HEK293T (cell line): ENCODE measurements around the gene ELAC1.

Experiments
- CTCF ChIA-PET: fragments of 350-600 bp; formaldehyde crosslinking; extraction: SDS; loops from one replicate; lab custom pipeline; 2021; ENCODE audit warnings: antibody characterized with exemption, inconsistent platforms; lab: Yijun Ruan, JAX
- POLR2A ChIA-PET: fragments of 350-600 bp; formaldehyde crosslinking; extraction: SDS; loops from one replicate; lab custom pipeline; 2020; ENCODE audit warnings: antibody characterized with exemption, inconsistent platforms; lab: Yijun Ruan, JAX
- DNase-seq: peaks from one replicate; pipeline ENCODE4 v3.0.0; 2012; ENCODE audit warnings: mixed read lengths; ENCODE audit errors: extremely low spot score
- ARNT ChIP-seq: fragments of 450-650 bp; IDR thresholded peaks from 2 replicates; pipeline ENCODE4 v1.6.1; 2017; ENCODE audit warnings: mild to moderate bottlenecking
- BHLHE40 ChIP-seq: fragments of 450-650 bp; IDR thresholded peaks from 2 replicates; pipeline ENCODE4 v1.6.1; 2016; ENCODE audit warnings: mild to moderate bottlenecking, moderate library complexity, borderline replicate concordance
- CTBP1 ChIP-seq: fragments of 450-650 bp; IDR thresholded peaks from 2 replicates; pipeline ENCODE4 v1.6.1; 2016; ENCODE audit warnings: borderline replicate concordance
- ELF4 ChIP-seq: fragments of 450-650 bp; IDR thresholded peaks from 2 replicates; pipeline ENCODE4 v1.6.1; 2017; ENCODE audit warnings: antibody characterized with exemption
- FOXA1 ChIP-seq: fragments of 450-650 bp; IDR thresholded peaks from 2 replicates; pipeline ENCODE4 v1.6.1; 2016; ENCODE audit warnings: mild to moderate bottlenecking
- FOXK2 ChIP-seq: fragments of 450-650 bp; IDR thresholded peaks from 2 replicates; pipeline ENCODE4 v1.6.1; 2016; ENCODE audit warnings: mild to moderate bottlenecking
- FOXM1 ChIP-seq: fragments of 450-650 bp; IDR thresholded peaks from 2 replicates; pipeline ENCODE4 v1.6.1; 2017; ENCODE audit warnings: mild to moderate bottlenecking, borderline replicate concordance
- HDGF ChIP-seq: fragments of 450-650 bp; IDR thresholded peaks from 2 replicates; pipeline ENCODE4 v1.6.1; 2017; ENCODE audit warnings: antibody characterized with exemption, borderline replicate concordance
- L3MBTL2 ChIP-seq: fragments of 450-650 bp; conservative IDR thresholded peaks from 2 replicates; pipeline ENCODE4 v1.6.1; 2016; ENCODE audit warnings: mild to moderate bottlenecking
- LEF1 ChIP-seq: fragments of 450-650 bp; IDR thresholded peaks from 2 replicates; pipeline ENCODE4 v1.6.1; 2017; ENCODE audit warnings: mild to moderate bottlenecking, borderline replicate concordance
- NFRKB ChIP-seq: fragments of 450-650 bp; IDR thresholded peaks from 2 replicates; pipeline ENCODE4 v1.6.1; 2016; ENCODE audit warnings: mild to moderate bottlenecking, moderate library complexity
- PKNOX1 ChIP-seq: fragments of 450-650 bp; IDR thresholded peaks from 2 replicates; pipeline ENCODE4 v1.6.1; 2016
- SP1 ChIP-seq: fragments of 450-650 bp; IDR thresholded peaks from 2 replicates; pipeline ENCODE4 v1.6.1; 2017
- SUZ12 ChIP-seq: fragments of 450-650 bp; IDR thresholded peaks from 2 replicates; pipeline ENCODE4 v1.6.1; 2016; ENCODE audit warnings: mild to moderate bottlenecking
- TARDBP ChIP-seq: fragments of 450-650 bp; IDR thresholded peaks from 2 replicates; pipeline ENCODE4 v1.6.1; 2016
- ZNF384 ChIP-seq: fragments of 450-650 bp; IDR thresholded peaks from 2 replicates; pipeline ENCODE4 v1.6.1; 2016

ELAC1 gene

GRCh38 chr18:50973367-50974126, 5.7 kb downstream of the ELAC1 start:
- ChIA-PET CTCF (no interaction called here), POLR2A (interaction anchor here (1.1 kb wide), 1 partner anchor 57 kb away, joined by 3 read pairs; the partner anchor contains the start of gene SMAD4)
- TF ChIP-seq ELF4, result no peak
- no peak for DNase-seq

GRCh38 chr18:50977037-50977760, 9.4 kb downstream of the ELAC1 start:
- TF ChIP-seq ARNT (no peak), L3MBTL2 (no peak), HDGF (no peak), BHLHE40 (no peak), SP1 (no peak), FOXA1 (no peak), TARDBP (no peak), FOXM1 (no peak), ELF4 (no peak), SUZ12 (no peak), PKNOX1 (no peak), FOXK2 (no peak), LEF1 (no peak), NFRKB (no peak), ZNF384 (no peak), CTBP1 (no peak)
- ChIA-PET POLR2A (no interaction called here), CTCF (no interaction called here)
- DNase-seq, result no peak

- DNase-seq, result no peak
- ChIA-PET CTCF (no interaction called here), POLR2A (no interaction called here)
- TF ChIP-seq PKNOX1, result no peak
- TF ChIP-seq ZNF384, result no peak
- no peak for TF ChIP-seq SP1
- TF ChIP-seq TARDBP, result no peak
- no peak for TF ChIP-seq L3MBTL2
- no peak for TF ChIP-seq FOXK2
- TF ChIP-seq HDGF, result no peak
- TF ChIP-seq ARNT, result no peak
- no peak for TF ChIP-seq BHLHE40
- no peak for TF ChIP-seq FOXA1
- TF ChIP-seq FOXM1, result no peak
- no peak for TF ChIP-seq SUZ12
- TF ChIP-seq CTBP1, result no peak
- TF ChIP-seq ELF4, result no peak
- no peak for TF ChIP-seq NFRKB
- no peak for TF ChIP-seq LEF1
These were observed 13.5 kb downstream of the ELAC1 start for GRCh38 chr18:50981381-50981780.

- DNase-seq, result no peak
- ChIA-PET POLR2A (no interaction called here), CTCF (no interaction called here)
- TF ChIP-seq PKNOX1, result no peak
- no peak for TF ChIP-seq FOXM1
- no peak for TF ChIP-seq CTBP1
- no peak for TF ChIP-seq NFRKB
- TF ChIP-seq LEF1, result no peak
These were observed 14.4 kb downstream of the ELAC1 start for GRCh38 chr18:50982086-50982801.

- TF ChIP-seq ZNF384, result no peak
- TF ChIP-seq FOXA1, result no peak
- TF ChIP-seq TARDBP, result no peak
- TF ChIP-seq LEF1, result no peak
- TF ChIP-seq BHLHE40, result no peak
- no peak for TF ChIP-seq HDGF
- no peak for TF ChIP-seq ARNT
- no peak for TF ChIP-seq ELF4
- no peak for TF ChIP-seq FOXM1
- no peak for TF ChIP-seq L3MBTL2
- no peak for TF ChIP-seq NFRKB
- TF ChIP-seq FOXK2, result no peak
- no peak for TF ChIP-seq SUZ12
- no peak for TF ChIP-seq SP1
- TF ChIP-seq PKNOX1, result no peak
- TF ChIP-seq CTBP1, result no peak
- POLR2A ChIA-PET, result no interaction called here
- no peak for DNase-seq
These were observed 15.0 kb downstream of the ELAC1 start for GRCh38 chr18:50982802-50983179.

More at GRCh38 chr18:50982802-50983179, 15.0 kb downstream of the ELAC1 start:
- CTCF ChIA-PET, result no interaction called here
